Dermis blood vessel endothelial cell (primary cell): ENCODE results near the gene HCAR1. TPM values are rescaled to one million over a fixed set of nuclear protein-coding genes. Genes with fewer than 3 reads are reported as not detected.

Experiments used
- total RNA-seq: library from RNA; depleted of rRNA; stranded (reverse); fragments of >200 nt; gene quantifications from 2 replicates; pipeline ENCODE4 v1.2.3, GENCODE V29; 2014

The HCAR1 gene
- total RNA-seq, 1 donor from 2014 or later, result not detected

Other genes with a start within 250 kb of the HCAR1 start
- gene ZCCHC8, start 229.9 kb downstream of the HCAR1 start, total RNA-seq, result 15.0 and 20.1 TPM in 2 replicates
- gene RSRC2, start 203.9 kb downstream of the HCAR1 start, total RNA-seq, result 49.4 and 49.5 TPM in 2 replicates
- gene KNTC1, start 203.6 kb downstream of the HCAR1 start, total RNA-seq, result 24.5 and 40.2 TPM in 2 replicates
- gene HCAR2, start 27.5 kb downstream of the HCAR1 start, total RNA-seq, result not detected in 2 replicates
- gene HCAR3, start 14.0 kb downstream of the HCAR1 start, total RNA-seq, result not detected in 2 replicates
- gene DENR, start 22.0 kb upstream of the HCAR1 start, total RNA-seq, result 27.1 and 39.8 TPM in 2 replicates
- gene CCDC62, start 43.7 kb upstream of the HCAR1 start, total RNA-seq, result 0.23 and 0.51 TPM in 2 replicates
- 132 and 200 TPM in 2 replicates for gene HIP1R, start 104.6 kb upstream of the HCAR1 start, total RNA-seq
- gene VPS37B, start 165.3 kb upstream of the HCAR1 start, total RNA-seq, result 19.6 and 21.2 TPM in 2 replicates
- 8.5 and 10.9 TPM in 2 replicates for gene ABCB9, start 235.6 kb upstream of the HCAR1 start, total RNA-seq
- 10.4 and 11.4 TPM in 2 replicates for gene OGFOD2, start 244.4 kb upstream of the HCAR1 start, total RNA-seq
- gene ARL6IP4, start 249.8 kb upstream of the HCAR1 start, total RNA-seq, result 213 and 267 TPM in 2 replicates